T-cell (primary cell): ENCODE measurements around the gene ZNF280A. TPM values are rescaled to one million over a fixed set of nuclear protein-coding genes. Genes with fewer than 3 reads are reported as not detected.
"Not testable (repeated sequence)": the region's sequence is repeated elsewhere in the genome, so short reads cannot be mapped to it uniquely, and the experiment has no call there.

Source experiments
- ATAC-seq, 4 experiments: fragments of 200-7000 bp in 3 of 4; fragments of 150-1000 bp in 1 of 4; cut with Tn5 transposase; replicated peaks in 1 of 4; 1 replicate in 3 of 4; 2 replicates in 1 of 4; pipeline ENCODE4 v1.10.0; 2021; ENCODE audit warnings: moderate library complexity in 3 of 4, mild to moderate bottlenecking in 2 of 4, moderate number of reproducible peaks in 1 of 4
- CTCF ChIA-PET, 2 donors: fragments of 300-600 bp; sonication (Branson Sonifier 250); formaldehyde crosslinking; loops; one replicate each; lab custom pipeline; 2022; ENCODE audit warnings: antibody characterized with exemption in 2 of 2; lab: Charles Lee
- POLR2A ChIA-PET, 2 donors: fragments of 300-600 bp; sonication (Branson Sonifier 250); formaldehyde crosslinking; loops; one replicate each; lab custom pipeline; 2022; ENCODE audit warnings: antibody characterized with exemption in 2 of 2; lab: Charles Lee
- DNase-seq, 35 experiments: peaks; one replicate each; pipeline versions ENCODE4 v3.0.0 to v3.0.0-alpha.2; 2013 to 2023
- H3K27ac ChIP-seq: one replicate; pipeline ENCODE4 v1.5.1; 2013; ENCODE audit warnings: low read length
- H3K27me3 ChIP-seq, 2 experiments: replicated peaks in 1 of 2; 1 replicate in 1 of 2; 2 replicates in 1 of 2; pipeline versions ENCODE4 v1.6.1 to v1.7.0; 2013; ENCODE audit warnings: low read length in 1 of 2, mixed read lengths in 1 of 2; ENCODE audit not compliant: control insufficient read depth in 2 of 2, insufficient read depth in 2 of 2; ENCODE audit errors: extremely low read depth in 1 of 2
- H3K36me3 ChIP-seq, 2 donors: 1 replicate in 1 of 2; 2 replicates in 1 of 2; pipeline versions ENCODE4 v1.6.1 to v1.7.0; 2013; ENCODE audit warnings: low read length in 1 of 2; ENCODE audit not compliant: control insufficient read depth in 2 of 2, insufficient read depth in 1 of 2; ENCODE audit errors: extremely low read depth in 1 of 2
- H3K4me1 ChIP-seq, 2 experiments: 1 replicate in 1 of 2; 2 replicates in 1 of 2; pipeline versions ENCODE4 v1.6.1 to v1.7.0; 2013; ENCODE audit warnings: low read length in 2 of 2, mixed read lengths in 1 of 2; ENCODE audit not compliant: insufficient read depth in 2 of 2, control insufficient read depth in 1 of 2; ENCODE audit errors: extremely low read depth in 1 of 2
- H3K4me3 ChIP-seq, 2 donors: 1 replicate in 1 of 2; 2 replicates in 1 of 2; pipeline versions ENCODE4 v1.5.1 to v1.7.0; 2013; ENCODE audit warnings: mild to moderate bottlenecking in 2 of 2, low read length in 1 of 2, moderate library complexity in 1 of 2; ENCODE audit not compliant: control insufficient read depth in 1 of 2; ENCODE audit errors: extremely low read depth in 1 of 2
- H3K9me3 ChIP-seq: 2 replicates; pipeline ENCODE4 v1.7.0; 2013
- H3K27ac Mint-ChIP-seq, 2 donors: one replicate each; pipeline ENCODE4 v1.8.0; 2020 to 2021; ENCODE audit warnings: mild to moderate bottlenecking in 2 of 2, mixed read lengths in 2 of 2
- H3K27me3 Mint-ChIP-seq, 2 donors: one replicate each; pipeline ENCODE4 v1.8.0; 2021 to 2022; ENCODE audit warnings: mixed read lengths in 2 of 2
- H3K36me3 Mint-ChIP-seq: one replicate; pipeline ENCODE4 v1.8.0; 2021; ENCODE audit warnings: mixed read lengths
- H3K4me1 Mint-ChIP-seq, 3 donors: one replicate each; pipeline ENCODE4 v1.8.0; 2020 to 2022; ENCODE audit warnings: mixed read lengths in 3 of 3, mild to moderate bottlenecking in 1 of 3
- H3K4me3 Mint-ChIP-seq, 3 donors: one replicate each; pipeline ENCODE4 v1.8.0; 2020 to 2022; ENCODE audit warnings: mild to moderate bottlenecking in 3 of 3, mixed read lengths in 3 of 3, moderate library complexity in 3 of 3
- H3K9me3 Mint-ChIP-seq, 3 donors: one replicate each; pipeline ENCODE4 v1.8.0; 2020 to 2022; ENCODE audit warnings: mixed read lengths in 3 of 3
- WGBS: methylation state at CpG from one replicate; pipeline ENCODE4 v1.1.5; 2013; ENCODE audit warnings: missing lambda C conversion rate; ENCODE audit not compliant: insufficient coverage; 5-methylcytosine and 5-hydroxymethylcytosine counted together
- total RNA-seq, 35 experiments: library from RNA in 6 of 35; stranded (reverse) in 6 of 35; fragments of 120-200 nt in 1 of 35; gene quantifications; one replicate each; pipeline versions ENCODE4 v1.2.1 to v1.2.4 and lab custom pipeline; 2013 to 2026

Gene ZNF280A
- total RNA-seq, 5 donors from 2014 or later (not counting 1 experiment from before 2014, with no cell fraction given) = not detected

GRCh38 chr22:22534604-22535415, 14.7 kb upstream of the ZNF280A start:
- H3K4me3 Mint-ChIP-seq = no peak overlapping the region
- peaks cover 2 to 3% of the 10 kb centered on the region in 2 donors for H3K27me3 Mint-ChIP-seq
- H3K9me3 Mint-ChIP-seq = no peaks in the 10 kb centered on the region
- ATAC-seq = no peak
- no peaks in the 10 kb centered on the region for H3K4me1 ChIP-seq
- no peaks in the 10 kb centered on the region for H3K36me3 ChIP-seq
- no peak for DNase-seq
- 74% methylated on average over 4 of the region's 9 CpGs for WGBS
- no peaks in the 10 kb centered on the region for H3K4me1 Mint-ChIP-seq
- no peak overlapping the region for H3K27ac Mint-ChIP-seq
- no peaks in the 10 kb centered on the region for H3K9me3 ChIP-seq
- H3K27me3 ChIP-seq = peaks cover 0 to 2% of the 10 kb centered on the region in 2 experiments
- no peak overlapping the region for H3K27ac ChIP-seq
- POLR2A ChIA-PET = no interaction called here
- CTCF ChIA-PET = interaction anchor here in 1 of 2 donors (0.6 to 0.7 kb wide), 2 partner anchors 53 to 102 kb away, joined by 3 to 5 read pairs; no protein-coding TSS in a partner anchor
- no peaks in the 10 kb centered on the region for H3K36me3 Mint-ChIP-seq
- H3K4me3 ChIP-seq = no peak overlapping the region

- no peaks in the 10 kb centered on the region for H3K9me3 Mint-ChIP-seq
- H3K4me3 ChIP-seq = no peak overlapping the region
- H3K36me3 ChIP-seq = no peaks in the 10 kb centered on the region
- H3K4me1 ChIP-seq = no peaks in the 10 kb centered on the region
- H3K27me3 ChIP-seq = peaks cover 0 to 3% of the 10 kb centered on the region in 2 experiments
- H3K27me3 Mint-ChIP-seq = peaks cover 4 to 8% of the 10 kb centered on the region in 2 donors
- ChIA-PET POLR2A (no interaction called here), CTCF (interaction anchor here in 1 of 2 donors (0.7 kb wide), 1 partner anchor 101 kb away, joined by 3 read pairs; no protein-coding TSS in a partner anchor)
- no peak for DNase-seq
- H3K27ac Mint-ChIP-seq = no peak overlapping the region
- H3K4me1 Mint-ChIP-seq = no peaks in the 10 kb centered on the region
- H3K36me3 Mint-ChIP-seq = no peaks in the 10 kb centered on the region
- no CpG with 5 or more reads among the region's 5 CpGs for WGBS
- no peak overlapping the region for H3K4me3 Mint-ChIP-seq
- no peak for ATAC-seq
- no peaks in the 10 kb centered on the region for H3K9me3 ChIP-seq
- H3K27ac ChIP-seq = no peak overlapping the region
These were observed 13.8 kb upstream of the ZNF280A start for GRCh38 chr22:22533863-22534262.

GRCh38 chr22:22533417-22533816, 13.3 kb upstream of the ZNF280A start:
- no peak overlapping the region for H3K4me3 Mint-ChIP-seq
- Histone ChIP-seq H3K4me3 (no peak overlapping the region), H3K27ac (no peak overlapping the region), H3K9me3 (no peaks in the 10 kb centered on the region), H3K27me3 (peaks cover 0 to 5% of the 10 kb centered on the region in 2 experiments), H3K4me1 (no peaks in the 10 kb centered on the region), H3K36me3 (no peaks in the 10 kb centered on the region)
- no peak overlapping the region for H3K27ac Mint-ChIP-seq
- ChIA-PET POLR2A (no interaction called here), CTCF (no interaction called here)
- WGBS = 100% methylated on average over 1 of the region's 1 CpG
- DNase-seq (no peak), ATAC-seq (no peak)
- no peaks in the 10 kb centered on the region for H3K36me3 Mint-ChIP-seq
- H3K4me1 Mint-ChIP-seq = no peaks in the 10 kb centered on the region
- H3K27me3 Mint-ChIP-seq = peaks cover 4 to 7% of the 10 kb centered on the region in 2 donors
- H3K9me3 Mint-ChIP-seq = no peaks in the 10 kb centered on the region

- DNase-seq, CTCF ChIA-PET, POLR2A ChIA-PET: not testable (repeated sequence)
These were observed 12.5 kb upstream of the ZNF280A start for GRCh38 chr22:22532547-22533071.

GRCh38 chr22:22531770-22532546, 11.9 kb upstream of the ZNF280A start:
- no peaks in the 10 kb centered on the region for H3K9me3 Mint-ChIP-seq

More at GRCh38 chr22:22532547-22533071, 12.5 kb upstream of the ZNF280A start:
- H3K27me3 Mint-ChIP-seq = peaks cover 4 to 13% of the 10 kb centered on the region in 2 donors
- H3K9me3 Mint-ChIP-seq, ATAC-seq, H3K4me1 ChIP-seq, H3K27ac ChIP-seq, H3K36me3 ChIP-seq, H3K27me3 ChIP-seq, H3K4me3 ChIP-seq, H3K36me3 Mint-ChIP-seq, H3K4me3 Mint-ChIP-seq, H3K4me1 Mint-ChIP-seq, H3K27ac Mint-ChIP-seq, H3K9me3 ChIP-seq: not testable (repeated sequence)
- 50% methylated on average over 2 of the region's 12 CpGs for WGBS

GRCh38 chr22:22528780-22529179, 8.7 kb upstream of the ZNF280A start:
- H3K4me1 Mint-ChIP-seq = no peaks in the 10 kb centered on the region
- peaks cover 6 to 21% of the 10 kb centered on the region in 2 donors for H3K27me3 Mint-ChIP-seq
- Histone ChIP-seq H3K4me1 (no peaks in the 10 kb centered on the region), H3K27ac (no peak overlapping the region), H3K27me3 (peaks cover 0 to 12% of the 10 kb centered on the region in 2 experiments), H3K36me3 (no peaks in the 10 kb centered on the region), H3K9me3 (no peaks in the 10 kb centered on the region), H3K4me3 (no peak overlapping the region)
- ATAC-seq (no peak), DNase-seq (no peak)
- WGBS = 93% methylated on average over 2 of the region's 2 CpGs
- ChIA-PET POLR2A (no interaction called here), CTCF (interaction anchor here in 1 of 2 donors (0.6 kb wide), 1 partner anchor 78 kb away, joined by 3 read pairs; no protein-coding TSS in a partner anchor)
- H3K27ac Mint-ChIP-seq = no peak overlapping the region
- no peaks in the 10 kb centered on the region for H3K9me3 Mint-ChIP-seq
- no peak overlapping the region for H3K4me3 Mint-ChIP-seq
- H3K36me3 Mint-ChIP-seq = no peaks in the 10 kb centered on the region

More at GRCh38 chr22:22531770-22532546, 11.9 kb upstream of the ZNF280A start:
- H3K36me3 ChIP-seq = no peaks in the 10 kb centered on the region
- Mint-ChIP-seq H3K27ac (no peak overlapping the region), H3K4me1 (no peaks in the 10 kb centered on the region), H3K36me3 (no peaks in the 10 kb centered on the region), H3K27me3 (peaks cover 4 to 13% of the 10 kb centered on the region in 2 donors), H3K4me3 (no peak overlapping the region)
- no peak overlapping the region for H3K4me3 ChIP-seq
- WGBS = 90% methylated on average over 2 of the region's 7 CpGs
- no peak for DNase-seq
- no peak overlapping the region for H3K27ac ChIP-seq
- ATAC-seq = no peak
- peaks cover 0 to 5% of the 10 kb centered on the region in 2 experiments for H3K27me3 ChIP-seq
- POLR2A ChIA-PET = no interaction called here
- no peaks in the 10 kb centered on the region for H3K4me1 ChIP-seq
- CTCF ChIA-PET = no interaction called here
- H3K9me3 ChIP-seq = no peaks in the 10 kb centered on the region
